Activated gamma-delta T cell treated with anti-CD3 and anti-CD28 coated beads, Interleukin-2, amount 50 U/mL, for 16 hours (primary cell): ENCODE measurements around the gene KLF2.

ENCODE experiments used
- DNase-seq: peaks from one replicate; pipeline ENCODE4 v3.0.0-alpha.2; 2020; ENCODE audit warnings: low read depth

The KLF2 gene

DNA sequence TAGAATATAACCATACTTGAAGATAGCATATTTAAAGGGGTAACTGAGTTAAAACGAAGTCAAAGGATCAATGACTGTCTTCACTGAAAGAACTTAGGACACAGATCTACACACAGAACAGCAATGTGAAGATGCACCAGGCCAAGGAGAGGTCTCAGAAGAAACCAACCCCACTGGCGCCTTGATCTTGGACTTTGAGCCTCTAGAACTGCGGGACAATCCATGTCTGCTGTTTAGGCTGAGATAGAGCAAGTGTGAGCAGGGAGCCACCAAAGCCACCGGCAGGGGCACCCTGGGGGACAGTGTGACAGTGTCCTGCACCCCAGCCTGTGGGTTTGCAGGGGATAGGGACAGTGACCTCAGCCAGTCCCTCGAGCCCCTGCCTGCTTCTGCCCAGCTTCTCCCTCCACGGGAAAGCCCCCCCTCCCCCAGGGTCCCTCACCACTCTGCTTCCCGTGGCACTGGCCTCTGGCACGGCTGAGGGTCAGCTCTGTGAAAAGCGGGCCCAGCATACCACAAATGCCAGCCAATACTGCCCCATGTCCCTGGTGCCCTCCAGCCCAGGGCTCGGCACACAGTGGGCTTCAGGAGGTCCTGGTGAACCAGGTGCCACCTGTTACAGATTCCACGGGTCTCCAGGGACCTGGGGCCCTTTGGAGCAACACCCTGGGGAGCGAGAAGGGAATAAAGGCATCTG is 40.8 kb downstream of the KLF2 start:
- DNase-seq = no peak

DNA sequence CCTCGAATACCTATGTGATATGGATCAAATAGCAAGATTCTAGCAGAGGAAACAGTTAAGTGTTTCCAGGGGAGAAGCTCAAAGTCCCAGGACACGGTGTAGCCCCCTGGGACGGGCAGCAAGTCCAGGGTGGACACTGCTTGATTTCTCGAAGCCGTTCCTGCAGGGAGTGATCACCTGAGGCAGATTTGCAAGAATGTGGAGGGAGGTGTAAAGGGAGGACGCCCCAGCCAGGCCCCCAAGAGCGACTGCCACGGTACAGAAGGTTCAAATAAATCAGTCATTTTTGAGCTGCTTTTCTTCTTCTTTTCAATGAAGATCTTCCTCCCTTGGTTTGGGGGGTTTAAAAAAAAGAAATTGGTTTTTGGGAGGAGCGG is 41.4 kb downstream of the KLF2 start:
- DNase-seq = no peak

- DNase-seq = no peak
Measured at GRCh38 chr19:16366433-16367260, 42.0 kb downstream of the KLF2 start.

DNA sequence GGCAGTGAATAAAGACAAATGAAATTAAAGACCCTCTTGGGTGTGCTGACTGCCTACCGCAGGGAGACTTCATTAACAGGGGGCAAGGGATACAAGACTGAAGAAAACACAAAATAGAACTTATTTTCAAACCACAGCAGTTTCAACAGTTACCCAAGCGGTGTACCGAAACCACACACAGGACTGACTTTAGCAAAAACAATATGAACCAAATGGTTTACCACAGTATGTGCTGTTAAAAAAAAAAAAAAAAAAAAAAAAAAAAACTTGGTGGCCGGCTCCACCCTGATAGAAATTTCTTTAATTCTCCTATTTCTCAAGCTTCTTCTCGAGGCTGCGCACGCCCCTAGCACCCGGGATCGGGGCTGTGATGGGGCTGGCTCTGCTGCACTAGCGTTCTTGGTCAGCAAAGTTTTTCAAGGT is 42.6 kb downstream of the KLF2 start:
- DNase-seq = no peak

GRCh38 chr19:16368385-16369305 is 44.0 kb downstream of the KLF2 start:
- DNase-seq = no peak

DNA sequence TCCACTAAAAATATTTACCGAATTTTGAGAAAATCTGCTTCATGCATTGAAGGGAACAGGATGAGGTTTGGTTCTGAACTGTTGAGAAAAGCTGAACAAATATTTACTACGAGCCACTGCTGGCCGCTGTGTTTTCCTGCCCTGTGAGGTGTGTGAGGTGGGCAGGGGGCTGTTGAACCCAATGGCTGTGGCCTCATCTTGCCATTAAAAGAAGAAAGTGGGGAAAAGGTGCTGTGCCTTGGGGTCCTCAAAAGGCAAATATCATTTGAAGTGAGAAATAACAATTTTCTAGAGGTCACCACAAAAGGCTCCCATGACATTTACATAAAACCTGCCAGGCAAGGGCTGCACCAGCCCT is 44.7 kb downstream of the KLF2 start:
- DNase-seq = no peak

- DNase-seq = peak; percentile 64
Measured at GRCh38 chr19:16369664-16370576, 45.3 kb downstream of the KLF2 start.

DNA sequence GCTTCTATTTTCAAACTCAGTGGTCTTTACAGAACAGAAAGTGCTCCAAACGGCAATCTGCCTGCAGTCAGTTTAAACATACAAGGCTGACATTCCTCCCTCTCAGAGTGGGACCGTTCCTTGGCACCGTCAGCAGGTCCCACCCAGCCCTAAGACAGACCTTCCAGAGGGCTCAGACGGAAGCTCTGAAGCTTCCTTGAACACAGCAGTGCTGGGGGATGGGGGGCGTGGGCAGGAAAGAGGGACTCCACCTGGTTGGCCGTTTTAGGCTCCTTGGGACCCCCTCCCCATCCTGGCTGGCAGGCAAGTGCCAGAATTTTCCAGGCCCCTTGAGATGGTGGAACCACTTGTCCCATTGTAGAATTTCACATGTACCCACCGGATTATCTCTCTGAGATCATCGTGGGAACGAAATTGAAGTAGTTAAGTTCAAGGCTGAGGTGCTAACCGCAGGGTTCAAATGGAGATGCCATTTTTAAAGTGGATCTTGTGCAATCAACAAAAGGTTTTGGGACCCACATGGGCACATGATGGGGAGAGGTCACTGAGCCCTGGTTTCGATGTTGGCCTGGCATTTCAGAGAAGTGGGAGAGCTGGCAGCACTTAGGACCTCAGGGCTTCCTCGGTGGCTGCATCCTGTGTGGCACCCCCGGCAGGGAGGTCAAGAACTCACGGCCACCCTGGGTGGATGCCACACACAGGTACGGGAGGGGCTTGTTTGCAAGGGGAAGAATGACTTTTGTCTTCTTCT is 46.2 kb downstream of the KLF2 start:
- no peak for DNase-seq

GRCh38 chr19:16371540-16371986 is 46.9 kb downstream of the KLF2 start:
- DNase-seq = peak; percentile 82

GRCh38 chr19:16372065-16372915 is 47.7 kb downstream of the KLF2 start:
- DNase-seq = no peak

- DNase-seq = no peak
Measured at GRCh38 chr19:16373079-16373478, 48.5 kb downstream of the KLF2 start.

GRCh38 chr19:16373532-16373931 is 48.9 kb downstream of the KLF2 start:
- no peak for DNase-seq

DNA sequence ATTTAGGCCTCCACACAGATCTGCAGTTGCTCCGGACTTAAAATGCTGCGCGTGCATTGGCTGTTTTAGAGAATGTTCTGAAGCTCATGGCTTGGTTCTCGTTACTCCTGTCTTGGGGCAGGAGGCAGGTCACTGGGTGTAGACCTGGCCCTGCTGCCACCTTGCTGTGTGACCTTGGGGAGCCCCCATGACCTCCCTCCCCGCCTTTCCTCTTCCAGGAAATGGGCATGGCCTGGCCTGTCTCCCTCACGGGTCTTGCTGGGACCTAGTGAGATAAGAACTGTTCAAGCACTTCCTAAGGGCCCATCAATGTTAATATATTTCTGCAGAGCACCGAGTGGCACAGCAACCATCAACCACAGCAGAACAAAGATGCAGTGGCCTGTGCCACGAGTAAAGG is 49.4 kb downstream of the KLF2 start:
- no peak for DNase-seq

DNA sequence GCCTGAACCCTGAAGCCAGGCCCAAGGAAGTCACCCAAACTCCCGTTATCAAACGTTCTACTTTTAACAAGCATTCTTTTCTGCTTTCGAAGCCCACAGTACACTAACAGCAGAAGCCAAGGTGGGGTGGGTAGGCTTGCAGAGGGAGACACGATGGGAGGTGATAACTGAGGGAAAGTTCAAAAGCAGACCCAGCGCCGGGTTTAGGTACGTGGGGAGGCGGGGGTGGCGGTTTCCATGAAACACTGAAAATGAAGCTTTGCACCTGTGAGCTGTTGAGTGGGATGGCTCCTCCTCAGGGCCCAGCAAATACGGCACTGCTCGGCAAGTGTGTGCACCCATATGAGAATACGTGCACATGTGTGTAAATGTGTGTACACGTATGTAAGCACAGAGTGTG is 49.8 kb downstream of the KLF2 start:
- no peak for DNase-seq

GRCh38 chr19:16375157-16375935 is 50.7 kb downstream of the KLF2 start:
- no peak for DNase-seq

GRCh38 chr19:16375936-16376185 is 51.2 kb downstream of the KLF2 start:
- no peak for DNase-seq

DNA sequence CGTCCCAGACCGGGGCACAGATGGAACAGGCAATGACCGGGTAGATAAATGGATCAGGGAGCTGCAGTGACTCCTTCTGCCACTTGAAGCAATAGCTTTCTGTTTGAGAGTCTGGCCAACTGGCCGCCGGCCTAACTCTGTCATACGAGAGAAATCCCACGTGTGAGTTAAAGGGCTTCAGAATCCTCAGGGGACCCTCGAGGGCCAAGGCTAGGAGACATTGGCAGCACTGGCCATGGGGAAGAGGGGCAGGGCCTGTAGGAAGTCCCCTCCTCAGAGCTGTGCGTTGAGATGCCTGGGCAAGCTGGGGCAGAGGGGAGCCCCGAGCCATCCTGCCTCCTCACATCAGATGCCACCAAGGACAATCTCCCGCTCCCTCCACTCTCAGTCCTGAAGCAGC is 51.6 kb downstream of the KLF2 start:
- no peak for DNase-seq

GRCh38 chr19:16376649-16377048 is 52.0 kb downstream of the KLF2 start:
- no peak for DNase-seq

DNA sequence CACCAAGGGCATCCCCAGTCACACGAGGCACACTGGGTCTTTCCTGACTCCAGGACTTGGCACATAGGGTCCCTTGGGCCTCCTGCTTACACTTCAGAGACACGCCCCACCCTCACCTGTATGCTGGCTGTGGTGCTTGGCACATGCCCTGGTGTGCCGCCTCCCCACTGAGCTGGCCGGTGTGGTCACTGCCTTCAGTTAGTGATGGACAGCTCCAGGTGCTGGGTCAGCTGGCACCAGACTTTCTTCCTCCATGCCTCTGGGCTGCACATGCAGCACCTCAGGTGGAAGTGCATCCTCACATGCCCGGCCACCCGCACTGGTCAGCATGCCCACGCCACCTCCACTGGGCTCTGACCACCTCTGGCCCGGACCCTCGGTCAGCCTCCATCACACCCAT is 52.9 kb downstream of the KLF2 start:
- DNase-seq = no peak
